DMS79 (cell line): ENCODE measurements around the gene FAM9A.
"Not testable (repeated sequence)": the region's sequence is repeated elsewhere in the genome, so short reads cannot be mapped to it uniquely, and the experiment has no call there.

ENCODE experiments used
- DNase-seq: peaks from one replicate; lab custom pipeline; 2025; lab: John Stamatoyannopoulos, UW

Gene FAM9A

DNA sequence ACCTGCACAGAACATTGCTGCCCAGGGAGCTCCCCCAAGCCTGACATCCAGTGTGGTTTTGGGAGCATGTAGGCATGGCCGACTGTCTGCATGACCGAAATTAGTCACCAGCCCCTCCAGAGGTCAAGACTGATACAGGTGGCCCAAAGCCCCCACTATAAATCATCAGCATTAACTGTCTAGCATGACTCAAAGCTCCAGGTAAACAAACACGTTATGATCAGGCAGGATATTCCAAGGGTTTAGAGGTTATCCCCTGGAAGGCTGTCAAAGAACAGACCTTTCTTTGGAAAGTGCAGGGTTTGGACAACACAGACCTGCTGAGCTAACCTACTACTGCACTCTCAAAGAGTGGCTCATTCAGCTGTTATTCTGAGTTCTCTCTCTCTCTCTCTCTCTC lies 2.1 kb upstream of the FAM9A start:
- no peak for DNase-seq

DNA sequence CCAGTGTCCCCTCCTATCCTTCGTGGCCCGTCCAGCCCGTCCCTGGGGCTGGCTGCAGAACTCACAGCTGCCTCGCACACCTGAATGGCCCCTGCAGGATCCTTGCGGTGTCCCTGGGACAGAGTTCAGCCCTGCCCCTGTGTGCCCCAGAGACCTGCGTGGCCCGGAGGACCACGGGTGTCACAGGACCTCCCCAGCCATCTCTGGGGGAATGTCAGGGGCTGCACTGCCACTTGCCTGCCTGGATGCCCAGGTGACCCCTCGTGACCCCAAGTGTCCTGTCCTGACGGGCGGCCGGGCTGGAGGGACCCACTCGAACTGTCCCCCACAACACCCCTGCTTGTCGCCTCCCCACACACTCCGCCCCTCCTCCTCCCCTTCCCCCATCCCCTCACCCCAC lies 832 bp downstream of the FAM9A start:
- not testable (repeated sequence) for DNase-seq

DNA sequence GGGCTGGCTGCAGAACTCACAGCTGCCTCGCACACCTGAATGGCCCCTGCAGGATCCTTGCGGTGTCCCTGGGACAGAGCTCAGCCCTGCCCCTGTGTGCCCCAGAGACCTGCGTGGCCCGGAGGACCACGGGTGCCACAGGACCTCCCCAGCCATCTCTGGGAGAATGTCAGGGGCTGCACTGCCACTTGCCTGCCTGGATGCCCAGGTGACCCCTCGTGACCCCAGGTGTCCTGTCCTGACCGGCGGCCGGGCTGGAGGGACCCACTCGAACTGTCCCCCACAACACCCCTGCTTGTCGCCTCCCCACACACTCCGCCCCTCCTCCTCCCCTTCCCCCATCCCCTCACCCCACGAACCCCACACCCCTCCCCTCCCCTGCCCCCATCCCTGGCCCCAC lies 1.9 kb downstream of the FAM9A start:
- not testable (repeated sequence) for DNase-seq

DNA sequence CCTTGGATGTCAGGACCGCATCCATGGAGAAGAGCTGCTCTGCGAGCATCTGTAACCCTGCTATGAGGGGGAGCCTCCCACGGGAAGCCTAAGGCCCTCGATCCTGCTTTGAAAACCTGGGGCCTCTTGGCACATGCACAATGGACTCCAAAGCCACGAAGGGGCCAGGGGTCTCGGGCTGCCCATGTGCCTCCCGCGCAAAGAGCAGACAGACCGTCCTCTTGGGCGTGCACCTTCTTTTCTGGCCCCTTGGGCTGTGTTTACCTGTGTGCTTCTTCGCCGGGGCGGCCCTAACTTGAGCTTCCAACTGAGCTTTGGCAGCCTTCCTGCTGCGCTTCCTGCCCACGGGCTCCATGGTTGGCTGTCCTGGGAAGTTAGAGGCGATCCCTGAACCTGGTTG lies 2.5 kb downstream of the FAM9A start:
- not testable (repeated sequence) for DNase-seq

DNA sequence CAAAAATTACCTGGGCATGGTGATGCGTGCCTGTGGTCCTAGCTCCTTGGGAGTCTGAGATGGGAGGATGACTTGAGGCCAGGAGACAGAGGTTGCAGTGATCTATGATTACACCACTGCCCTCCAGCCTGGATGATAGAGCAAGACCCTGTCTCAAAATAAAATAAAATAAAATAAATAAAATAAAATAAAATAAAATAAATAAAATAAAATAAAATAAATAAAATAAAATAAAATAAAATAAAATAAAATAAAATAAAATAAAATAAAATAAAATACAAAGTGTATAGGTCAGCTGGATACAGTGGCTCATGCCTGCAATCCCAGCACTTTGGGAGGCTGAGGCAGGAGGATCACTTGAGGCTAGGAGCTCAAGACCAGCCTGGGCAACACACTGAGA lies 14.1 kb downstream of the FAM9A start:
- DNase-seq: not testable (repeated sequence)

DNA sequence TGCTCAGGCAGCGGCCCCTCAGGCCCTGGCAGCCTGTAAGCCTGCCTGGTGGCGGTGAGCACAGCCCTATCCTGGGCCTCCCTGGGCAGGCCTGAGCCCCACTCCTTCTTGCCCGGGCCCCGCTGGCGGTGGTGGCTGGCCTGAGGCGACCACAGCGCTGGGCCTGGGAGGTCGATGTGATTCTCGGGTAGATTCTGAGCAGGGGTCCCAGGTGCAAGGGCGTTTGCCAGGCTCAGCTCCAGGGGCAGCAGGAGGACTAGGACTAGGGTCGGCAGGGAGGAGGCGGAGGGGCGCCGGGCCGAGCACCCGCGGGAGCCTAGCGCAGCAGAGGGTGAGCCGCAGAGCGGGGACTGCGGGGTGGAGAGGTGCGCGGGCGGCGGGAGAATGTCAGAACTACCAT lies 17.0 kb downstream of the FAM9A start:
- no peak for DNase-seq

DNA sequence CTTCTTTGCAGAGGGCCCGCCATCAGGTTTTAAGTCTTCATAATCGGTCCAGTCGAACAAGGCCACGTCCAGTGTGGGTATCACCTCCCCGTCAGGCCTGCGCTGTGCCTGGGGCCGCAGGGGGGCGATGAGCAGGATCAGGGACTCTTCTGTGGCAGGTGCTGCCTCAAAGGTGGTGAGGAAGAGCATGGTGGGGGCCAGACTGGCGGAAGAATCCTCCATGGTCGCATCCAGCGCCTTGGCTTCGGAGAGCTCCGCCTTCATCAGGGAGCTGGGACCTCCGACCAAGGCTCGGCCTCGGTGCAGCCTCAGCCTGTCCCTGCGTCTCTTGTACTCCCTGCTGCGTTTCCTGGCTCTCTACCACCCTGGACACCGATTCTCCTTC lies 17.5 kb downstream of the FAM9A start:
- no peak for DNase-seq

DNA sequence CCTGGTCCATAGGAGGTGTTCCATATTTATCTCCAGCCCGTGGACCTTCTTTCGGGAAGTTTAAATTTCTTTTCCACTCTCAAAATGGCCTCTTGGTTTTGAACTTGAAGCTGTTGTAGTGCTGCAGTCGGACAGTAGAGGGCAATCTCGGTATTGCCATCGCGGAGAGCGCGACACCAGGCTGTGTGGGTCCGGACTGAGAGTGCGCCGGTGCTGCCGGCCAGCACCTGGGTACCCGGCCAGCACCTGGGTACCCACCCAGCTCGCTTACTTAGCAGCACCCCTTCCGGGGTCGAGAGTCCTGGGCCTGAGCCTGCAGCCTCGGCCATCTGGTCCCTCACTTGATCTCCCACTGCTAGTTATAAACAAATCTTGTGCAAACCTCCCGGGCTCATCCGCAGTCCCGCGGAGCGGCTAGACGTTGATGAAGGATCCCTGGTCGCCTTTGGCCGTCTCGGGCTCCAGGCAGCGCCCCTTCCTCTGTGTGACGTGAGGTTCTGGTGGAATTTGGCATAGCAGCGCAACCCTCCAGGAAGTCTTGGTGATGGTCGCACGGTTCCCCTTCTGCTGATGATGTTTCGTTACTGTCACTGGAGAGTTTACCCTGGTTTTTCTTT lies 18.0 kb downstream of the FAM9A start:
- DNase-seq: no peak

DNA sequence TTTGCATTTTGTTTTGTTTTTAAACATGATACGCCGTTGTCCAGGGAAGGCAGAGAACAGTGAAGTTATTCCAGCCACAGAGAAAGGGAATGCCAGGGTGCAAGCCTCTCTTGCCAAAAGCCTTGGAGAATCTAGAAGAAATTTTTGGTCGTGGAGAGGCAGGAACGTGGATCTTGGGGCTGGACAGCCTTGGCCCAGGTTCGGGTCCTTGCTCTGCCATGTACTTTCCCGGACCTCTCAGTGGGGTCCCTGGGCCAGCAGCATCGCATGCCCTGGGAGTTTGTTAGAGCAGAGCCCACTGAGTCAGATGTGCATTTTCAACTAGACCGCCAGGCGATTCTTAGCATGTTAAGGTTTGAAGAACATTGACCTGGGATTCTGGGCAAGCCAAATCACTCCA lies 18.6 kb downstream of the FAM9A start:
- no peak for DNase-seq

DNA sequence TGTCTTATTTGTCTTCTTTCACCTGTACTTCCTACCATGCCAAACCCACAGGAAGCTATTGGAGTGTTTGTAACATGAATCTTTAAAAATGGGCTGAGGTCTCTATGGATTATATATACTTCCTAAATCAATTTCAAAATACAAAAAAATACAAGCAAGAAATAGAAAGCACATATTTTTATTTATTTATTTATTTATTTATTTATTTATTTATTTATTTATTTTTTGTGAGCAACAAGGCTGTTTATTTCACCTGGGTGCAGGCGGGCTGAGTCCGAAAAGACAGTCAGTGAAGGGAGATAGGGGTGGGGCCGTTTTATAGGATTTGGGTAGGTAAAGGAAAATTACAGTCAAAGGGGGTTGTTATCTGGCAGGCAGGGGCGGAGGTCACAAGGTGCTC lies 19.3 kb downstream of the FAM9A start:
- DNase-seq: not testable (repeated sequence)

DNA sequence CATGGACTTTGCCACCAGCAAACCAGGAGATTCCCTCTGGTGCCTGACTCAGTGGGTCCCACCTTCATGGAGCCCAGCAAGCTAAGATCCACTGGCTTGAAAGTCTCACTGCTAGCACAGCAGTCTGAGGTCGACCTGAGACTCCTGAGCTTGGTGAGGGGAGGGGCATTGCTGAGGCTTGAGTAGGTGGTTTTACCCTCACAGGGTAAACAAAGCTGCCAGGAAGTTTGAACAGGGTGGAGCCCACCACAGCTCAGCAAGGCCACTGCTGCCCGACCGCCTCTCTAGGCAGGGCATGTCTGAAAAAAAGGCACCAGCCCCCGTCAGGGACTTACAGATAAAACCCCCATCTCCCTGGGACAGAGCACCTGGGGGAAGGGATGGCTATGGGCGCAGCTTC lies 28.1 kb downstream of the FAM9A start:
- DNase-seq: no peak

DNA sequence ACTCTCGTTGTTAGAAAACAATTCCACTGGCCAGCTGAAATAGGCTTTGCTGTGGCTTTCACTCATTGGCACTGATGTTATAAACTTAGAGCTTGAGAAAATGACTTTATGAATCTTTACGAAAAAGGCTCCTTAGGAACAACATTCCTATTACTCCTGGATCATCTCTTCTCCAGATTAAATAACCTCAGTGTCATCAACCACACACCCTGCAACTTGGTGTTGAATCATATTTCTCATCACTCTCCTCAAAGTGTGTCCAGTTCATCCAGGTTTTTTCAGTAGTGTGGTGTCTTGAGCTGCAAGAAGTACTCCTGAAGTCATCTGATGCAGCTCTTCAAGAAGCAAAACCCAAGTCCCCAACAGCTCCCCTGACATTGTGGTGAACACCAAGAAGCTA lies 41.2 kb downstream of the FAM9A start:
- DNase-seq: no peak

DNA sequence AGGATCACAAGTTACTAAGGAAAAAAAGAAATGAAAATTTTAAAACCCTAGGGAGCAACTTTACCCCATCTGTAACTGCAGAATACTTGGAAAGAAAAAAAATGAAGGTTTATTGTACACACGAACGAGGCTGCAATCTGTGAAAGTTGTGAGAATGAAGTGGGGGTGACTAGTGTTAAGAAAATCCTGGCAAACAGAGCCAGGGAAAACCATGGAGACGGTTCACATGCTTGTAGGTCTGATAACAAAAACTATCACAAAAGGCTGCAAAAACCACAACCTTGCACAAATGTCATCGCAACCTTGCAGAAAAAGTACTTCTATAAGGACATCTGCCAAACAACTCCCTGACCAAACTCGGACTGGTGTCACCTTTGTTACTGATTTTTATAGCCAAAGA lies 42.5 kb downstream of the FAM9A start:
- not testable (repeated sequence) for DNase-seq

DNA sequence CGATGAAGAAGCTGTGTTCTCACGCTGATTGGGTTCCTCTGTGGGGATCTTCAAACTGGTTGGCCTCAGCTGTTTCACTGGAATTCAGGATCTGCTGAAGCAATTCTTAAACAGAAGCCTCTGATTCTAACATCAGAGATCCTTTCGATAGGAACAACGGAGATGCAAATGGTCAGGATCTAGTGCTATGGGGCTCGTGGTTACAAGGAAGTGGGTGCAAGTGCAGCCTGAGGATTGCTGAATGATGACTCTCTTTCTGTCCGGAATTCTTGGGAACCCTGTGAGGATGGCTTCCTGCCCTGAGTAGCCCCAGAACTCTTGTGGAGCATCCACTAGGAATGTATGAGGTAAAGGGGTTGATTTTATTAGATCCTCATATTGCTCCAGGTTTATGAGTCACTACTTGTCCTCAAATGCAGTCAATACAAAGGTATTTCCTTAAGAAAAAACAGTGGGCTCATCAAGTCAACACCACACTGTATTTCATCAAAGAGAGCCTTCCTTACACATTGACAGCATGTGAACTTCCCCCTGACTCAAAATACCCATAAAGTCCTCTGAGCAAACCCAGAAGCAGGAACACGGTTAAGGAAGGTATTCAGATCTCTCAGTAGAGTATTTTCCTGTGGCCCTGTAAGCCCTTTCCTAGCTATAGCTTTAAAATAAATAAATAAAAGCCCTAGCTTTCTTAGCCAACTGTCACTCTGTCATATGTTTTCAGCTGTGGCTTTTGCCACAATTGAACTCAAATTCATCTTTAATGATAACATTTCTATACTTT lies 43.4 kb downstream of the FAM9A start:
- not testable (repeated sequence) for DNase-seq

DNA sequence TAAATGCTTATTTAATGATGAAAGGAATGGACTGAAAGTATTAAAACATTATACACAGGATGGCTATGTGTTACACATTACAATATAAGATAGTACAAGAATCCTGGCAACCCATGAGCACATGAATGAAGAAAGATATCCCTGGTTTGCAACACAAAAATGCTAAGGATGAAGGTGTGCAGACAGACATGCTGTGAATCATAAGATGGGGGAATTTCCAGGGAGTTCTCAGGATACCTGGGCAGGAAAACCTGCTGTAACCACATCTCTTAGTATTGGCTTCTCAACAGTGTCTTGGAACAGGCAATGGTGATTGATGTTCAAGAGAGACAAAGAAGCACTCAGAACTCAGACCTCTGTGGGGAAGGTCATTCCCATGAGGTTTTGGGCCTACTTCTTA lies 45.4 kb downstream of the FAM9A start:
- no peak for DNase-seq

DNA sequence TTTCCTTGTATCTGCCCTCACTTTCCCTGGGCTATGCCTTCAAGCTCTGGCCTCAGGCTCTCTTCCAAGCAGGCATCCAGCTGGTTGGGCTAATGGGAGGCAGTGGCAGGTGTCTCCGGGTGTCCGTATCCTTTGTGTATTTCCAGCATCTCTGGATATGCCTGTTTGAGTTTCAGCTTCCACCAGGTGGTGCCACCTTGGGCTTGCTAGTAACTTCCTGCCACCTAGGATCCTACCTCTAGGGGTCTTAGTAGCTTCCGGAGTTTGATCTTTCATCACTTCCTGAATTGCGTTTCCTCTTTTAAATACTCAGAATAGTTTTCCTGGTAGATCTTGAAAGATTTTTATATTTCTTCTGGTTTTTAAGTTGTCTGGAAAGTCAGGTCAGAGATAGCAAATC lies 46.1 kb downstream of the FAM9A start:
- no peak for DNase-seq

DNA sequence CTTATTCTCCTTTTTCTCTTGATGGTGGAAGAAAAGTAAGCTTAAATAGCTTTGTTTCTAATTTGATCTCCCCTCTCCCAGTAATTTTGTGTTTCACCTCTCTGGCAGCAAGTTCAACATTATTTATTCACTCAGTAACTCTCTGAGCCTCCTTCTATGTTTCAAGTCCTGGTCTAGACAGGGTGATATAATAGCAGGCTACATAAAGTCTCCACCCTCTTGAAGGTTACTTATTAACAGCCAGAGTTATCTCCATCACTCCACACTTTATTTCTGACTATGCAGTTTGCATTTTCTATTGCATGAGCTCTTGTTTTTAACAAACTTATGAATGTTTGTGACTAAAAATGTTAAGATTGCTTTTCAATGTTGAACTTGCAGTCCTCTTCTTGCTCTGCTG lies 51.5 kb downstream of the FAM9A start:
- no peak for DNase-seq

DNA sequence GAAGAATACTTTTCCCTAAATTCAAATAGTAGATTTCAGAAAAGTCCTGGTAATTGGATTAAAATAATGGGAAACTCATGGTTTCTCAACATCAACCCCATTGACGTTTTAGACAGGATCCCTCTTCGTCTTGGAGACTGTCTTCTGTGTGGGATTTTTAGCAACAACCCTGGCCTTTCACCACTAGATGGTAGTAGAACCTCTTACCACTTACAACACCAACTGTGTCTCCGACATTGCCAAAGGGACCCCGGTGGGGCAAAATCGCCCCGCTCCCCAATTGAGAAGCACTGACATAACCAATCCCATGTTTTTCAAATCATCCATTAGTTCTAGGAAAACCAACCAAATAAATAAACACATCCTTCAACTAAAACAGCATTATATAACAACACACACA lies 52.3 kb downstream of the FAM9A start:
- no peak for DNase-seq

DNA sequence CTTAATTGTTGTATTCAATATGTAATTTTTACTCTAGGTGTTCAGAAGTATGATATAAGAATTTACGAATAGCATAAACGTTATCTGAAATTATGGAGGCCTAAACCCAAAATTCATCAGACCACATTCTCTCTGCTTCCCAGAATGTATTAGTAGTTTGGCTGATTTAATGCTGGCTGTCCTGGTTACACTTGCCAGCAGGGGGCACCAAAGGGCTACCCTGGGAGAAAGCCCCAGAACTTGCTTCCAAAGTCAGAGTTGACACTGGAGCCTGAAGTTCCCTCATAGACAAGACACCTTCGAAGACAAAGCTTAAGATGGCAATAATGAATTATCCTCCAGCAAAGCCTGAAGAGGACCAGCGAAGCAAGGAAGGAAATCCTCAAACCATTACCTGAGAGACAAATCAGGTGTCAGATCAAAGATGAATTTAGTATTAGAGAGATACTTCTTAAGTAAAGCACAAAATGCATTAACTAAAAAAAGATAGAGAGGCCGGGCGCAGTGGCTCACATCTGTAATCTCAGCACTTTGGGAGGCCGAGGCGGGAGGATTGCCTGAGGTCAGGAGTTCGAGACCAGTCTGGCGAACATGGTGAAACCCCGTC lies 58.0 kb downstream of the FAM9A start:
- DNase-seq: no peak

DNA sequence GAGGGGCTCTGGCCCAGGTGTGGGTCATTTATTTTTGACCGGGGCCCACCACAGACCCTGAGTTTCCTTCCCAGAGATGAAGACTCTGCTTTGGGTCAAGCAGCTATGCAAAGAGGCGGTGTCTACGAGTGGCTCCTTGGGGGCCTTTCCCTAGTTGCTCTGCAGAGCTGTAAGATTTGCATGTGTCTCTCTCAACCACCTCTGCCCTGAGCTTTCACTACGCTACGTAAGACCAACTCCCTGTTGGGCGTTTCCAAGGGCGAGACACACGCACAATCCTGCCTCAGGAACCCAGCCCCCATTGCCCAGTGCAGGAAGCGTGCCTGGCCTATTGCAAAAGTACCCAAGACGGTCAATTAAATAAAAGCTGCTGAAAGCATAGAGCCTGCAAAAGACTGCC lies 59.2 kb downstream of the FAM9A start:
- no peak for DNase-seq
